ENCODE data around the gene CDC7.
"Not testable (repeated sequence)": the region's sequence is repeated elsewhere in the genome, so short reads cannot be mapped to it uniquely, and the experiment has no call there.

CDC7 gene

GRCh38 chr1:91500756-91501522 lies at the start of gene CDC7:
Gene CDC7 (plus strand): TSS chr1:91500851. CDS start chr1:91501717, 866 bp downstream.
- peak within 1 kb of the TSS; percentile 88 for H3K4me3 ChIP-seq (ENCODE audit: low read depth, low read length)

DNA sequence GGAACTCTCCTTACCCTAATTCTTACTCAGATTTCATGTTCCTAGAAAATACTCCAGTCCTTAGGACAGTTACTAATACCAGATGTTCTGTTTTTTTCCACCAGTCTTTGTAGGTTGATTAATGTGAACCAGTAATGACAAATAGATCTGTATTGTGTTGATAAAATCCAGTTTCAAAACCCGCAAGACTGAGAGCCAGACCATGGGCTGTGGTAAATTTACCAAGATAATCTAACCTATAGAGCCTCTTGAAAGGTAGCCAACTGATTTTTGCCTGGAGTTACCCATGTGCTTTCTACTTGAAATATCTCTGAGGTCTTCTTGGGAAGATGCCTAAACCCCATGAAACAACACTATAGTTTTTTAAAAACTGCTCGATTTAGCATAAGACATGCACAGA lies 46.5 kb upstream of the CDC7 start:
- no peak overlapping the region for H3K4me3 ChIP-seq (ENCODE audit: low read depth, low read length)

DNA sequence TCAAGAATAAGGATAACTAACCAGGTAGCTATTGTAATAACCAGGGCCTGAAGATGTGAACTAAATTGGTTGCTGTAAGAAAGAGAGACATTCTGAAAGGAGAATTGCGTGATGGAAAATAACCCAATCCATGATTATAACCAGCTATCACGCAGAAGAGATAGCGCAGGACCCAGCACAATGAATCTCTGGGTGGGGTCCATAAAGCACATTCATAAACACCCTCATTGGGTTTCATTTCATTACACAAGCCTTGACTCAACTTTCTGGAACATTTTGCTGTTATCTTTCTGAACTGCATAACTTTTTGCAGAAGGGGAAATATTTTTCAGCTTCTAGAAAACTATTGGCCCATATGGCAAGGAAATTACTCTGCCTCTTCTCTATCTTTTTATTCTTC lies 45.3 kb upstream of the CDC7 start:
- H3K4me3 ChIP-seq (ENCODE audit: low read depth, low read length), result no peak overlapping the region

DNA sequence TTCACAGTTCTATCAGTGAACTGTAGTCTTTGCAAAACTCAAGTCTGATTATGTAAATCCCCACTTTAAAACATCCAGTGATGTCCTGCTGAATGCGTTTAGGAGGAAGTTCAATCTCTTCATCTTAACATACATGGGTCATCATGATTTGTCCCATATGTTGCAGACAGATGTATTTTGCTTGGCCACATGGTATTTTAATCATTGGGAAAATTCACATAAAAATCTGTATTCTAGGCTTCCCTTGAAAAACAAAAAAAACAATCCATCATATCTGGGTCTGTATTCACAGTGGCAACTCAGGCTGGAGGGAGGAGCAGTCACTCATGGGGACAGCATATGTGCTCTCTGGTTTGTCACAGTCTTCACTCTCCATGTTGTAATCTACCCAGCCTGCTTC lies 44.8 kb upstream of the CDC7 start:
- no peak overlapping the region for H3K4me3 ChIP-seq (ENCODE audit: low read depth, low read length)

- not testable (repeated sequence) for H3K4me3 ChIP-seq (ENCODE audit: low read depth, low read length)
These were observed 35.3 kb upstream of the CDC7 start for GRCh38 chr1:91465350-91465749.

DNA sequence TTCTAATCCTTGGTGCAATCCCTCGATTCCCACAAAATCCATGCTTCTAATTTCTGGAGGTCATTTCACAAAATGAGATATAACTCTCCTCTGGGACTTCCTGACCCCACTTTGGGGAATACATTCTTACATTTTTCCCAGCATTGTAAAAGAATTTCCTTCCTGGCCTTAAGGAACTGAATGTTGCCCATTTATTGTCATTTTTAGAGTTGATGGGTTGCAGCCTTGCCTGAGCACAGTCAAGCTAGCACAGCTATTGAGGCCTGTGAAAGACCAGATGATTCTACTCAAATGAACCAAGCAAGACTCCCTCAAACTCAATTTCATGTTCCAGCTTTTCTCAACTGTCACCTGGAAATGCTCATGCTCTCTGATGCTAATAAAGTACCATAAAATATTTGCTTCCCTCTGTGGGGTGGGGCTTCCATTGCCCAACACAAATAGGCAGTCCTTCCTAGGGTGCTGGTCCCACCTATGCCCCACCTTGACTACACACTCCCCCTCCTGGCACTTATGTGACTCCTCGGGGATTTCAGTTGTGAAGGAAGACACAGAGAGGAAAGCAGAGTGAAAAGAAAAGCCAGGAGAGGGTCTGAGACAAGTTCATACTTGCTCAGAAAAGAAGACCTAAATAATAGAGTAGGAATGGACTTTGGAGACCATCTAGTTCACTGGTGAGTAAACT lies 24.0 kb upstream of the CDC7 start:
- H3K4me3 ChIP-seq (ENCODE audit: low read depth, low read length), result no peak overlapping the region

GRCh38 chr1:91487469-91487868 lies 13.2 kb upstream of the CDC7 start:
- no peak overlapping the region for H3K4me3 ChIP-seq (ENCODE audit: low read depth, low read length)

DNA sequence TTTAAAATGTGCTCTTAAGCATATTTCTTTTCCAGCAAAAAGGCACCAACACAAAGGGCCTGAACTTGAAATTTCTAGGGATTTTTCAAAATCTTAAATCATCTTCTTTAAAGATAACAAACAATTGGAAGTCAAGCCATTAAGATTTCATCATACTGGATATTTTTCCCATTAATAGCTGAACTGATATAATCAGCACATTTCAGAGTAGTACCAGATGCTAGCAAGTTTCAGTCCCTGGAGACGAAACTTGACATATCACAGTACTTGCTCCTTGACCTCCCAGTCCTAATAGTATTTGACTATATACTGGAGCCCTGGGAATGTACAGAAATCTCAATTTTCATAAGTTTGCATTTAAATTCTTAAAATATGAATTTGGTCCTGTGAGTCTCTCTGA lies 10.2 kb upstream of the CDC7 start:
- no peak overlapping the region for H3K4me3 ChIP-seq (ENCODE audit: low read depth, low read length)

GRCh38 chr1:91498035-91498434 lies 2.6 kb upstream of the CDC7 start:
- H3K4me3 ChIP-seq (ENCODE audit: low read depth, low read length), result no peak overlapping the region

- no peak overlapping the region for H3K4me3 ChIP-seq (ENCODE audit: low read depth, low read length)
These were observed 2.0 kb upstream of the CDC7 start for GRCh38 chr1:91498498-91499245.

DNA sequence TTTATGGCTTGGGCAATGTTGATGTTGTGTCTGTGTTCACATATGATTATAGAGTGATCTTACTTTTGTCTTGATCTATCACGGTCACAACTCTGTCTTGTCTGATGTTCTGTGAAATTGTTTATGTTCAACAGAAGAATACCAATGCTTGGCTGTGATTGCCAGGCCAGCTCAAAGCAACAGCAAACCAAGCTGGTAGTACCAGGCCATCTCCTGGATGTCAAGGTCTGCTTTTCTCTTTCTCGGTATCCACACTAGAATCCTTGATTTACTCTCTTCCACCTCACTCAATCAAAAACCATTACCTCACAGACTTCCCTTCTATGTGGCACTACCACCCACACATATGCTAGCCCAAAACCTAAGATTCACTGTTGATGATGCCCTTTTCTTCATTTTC lies 1.3 kb upstream of the CDC7 start:
- H3K4me3 ChIP-seq (ENCODE audit: low read depth, low read length), result no peak overlapping the region

DNA sequence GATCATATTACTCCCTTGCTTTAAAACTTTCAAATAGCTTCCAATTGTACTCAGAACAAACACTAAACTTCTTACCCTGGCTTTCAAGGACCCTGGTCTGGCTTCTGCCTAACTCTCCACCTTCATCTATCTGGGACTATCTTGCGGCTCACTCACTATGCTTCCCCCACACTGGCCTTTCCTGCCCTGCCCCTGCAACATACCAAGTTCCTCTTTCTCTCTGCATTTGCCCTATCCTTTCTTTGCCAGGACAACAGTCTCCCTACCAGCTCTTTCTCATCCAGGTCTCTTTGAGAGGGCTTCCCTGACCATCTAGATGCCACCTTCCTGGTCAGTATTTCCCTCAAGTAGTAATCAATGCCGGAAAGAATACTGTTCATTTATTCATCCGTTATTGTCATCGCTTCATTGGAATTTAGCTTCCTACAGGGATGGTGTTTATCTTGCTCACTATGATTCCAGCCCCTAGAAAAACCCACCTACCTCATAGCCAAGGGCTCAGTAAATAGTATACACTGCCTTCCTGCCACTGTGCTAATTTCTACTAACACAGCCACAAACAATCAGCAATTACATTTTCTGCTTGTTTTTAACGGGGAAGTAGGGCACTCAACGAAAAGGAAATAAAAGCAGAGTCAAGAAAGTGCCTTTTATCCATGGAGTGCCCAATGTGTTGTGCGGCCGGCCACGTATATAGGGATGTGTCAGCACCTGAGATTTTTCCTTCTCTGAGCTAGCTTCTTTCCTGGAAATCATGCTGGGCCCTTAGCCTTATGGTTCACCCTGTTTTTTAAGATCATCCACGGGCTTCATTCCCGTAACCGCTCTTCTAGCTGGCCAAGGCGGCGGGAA lies 521 bp upstream of the CDC7 start:
- H3K4me3 ChIP-seq (ENCODE audit: low read depth, low read length), result peak overlapping the region; percentile 88

GRCh38 chr1:91501523-91501851 lies 836 bp downstream of the CDC7 start:
- H3K4me3 ChIP-seq (ENCODE audit: low read depth, low read length), result peak overlapping the region; percentile 88

DNA sequence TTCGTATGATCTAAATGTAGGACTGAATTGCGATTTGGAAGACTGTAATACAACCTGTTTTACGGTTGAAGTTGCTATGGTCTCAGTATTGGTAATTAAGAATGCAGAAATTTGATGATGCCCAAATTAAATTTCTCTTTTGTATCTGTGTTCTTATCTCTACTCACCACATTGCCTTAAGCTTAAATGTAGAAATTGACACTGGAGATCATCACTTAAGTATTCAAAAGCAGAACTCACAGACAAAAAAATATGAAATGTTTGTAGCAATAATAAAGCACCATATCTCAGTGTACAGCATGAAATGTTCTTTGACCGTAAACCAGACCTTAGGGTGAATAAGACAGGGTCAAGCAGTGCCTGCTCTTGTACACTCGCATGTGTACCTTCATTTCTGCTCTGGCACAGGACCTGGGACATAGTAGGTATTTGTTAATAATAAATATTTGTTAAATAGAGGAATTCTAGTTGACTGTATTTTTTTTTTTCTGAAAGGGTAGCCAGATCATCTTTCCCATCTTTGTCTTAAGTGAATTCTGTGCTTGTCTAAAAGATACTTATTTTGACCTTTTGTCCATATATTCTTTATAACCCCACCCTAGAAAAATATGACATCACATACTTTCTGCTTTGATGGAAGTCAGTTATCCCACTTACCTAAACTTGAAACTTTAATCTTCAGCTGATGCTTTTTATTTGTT lies 1.5 kb downstream of the CDC7 start:
- H3K4me3 ChIP-seq (ENCODE audit: low read depth, low read length), result peak overlapping the region; percentile 88

- H3K4me3 ChIP-seq (ENCODE audit: low read depth, low read length), result no peak overlapping the region
These were observed 2.1 kb downstream of the CDC7 start for GRCh38 chr1:91502672-91503184.

DNA sequence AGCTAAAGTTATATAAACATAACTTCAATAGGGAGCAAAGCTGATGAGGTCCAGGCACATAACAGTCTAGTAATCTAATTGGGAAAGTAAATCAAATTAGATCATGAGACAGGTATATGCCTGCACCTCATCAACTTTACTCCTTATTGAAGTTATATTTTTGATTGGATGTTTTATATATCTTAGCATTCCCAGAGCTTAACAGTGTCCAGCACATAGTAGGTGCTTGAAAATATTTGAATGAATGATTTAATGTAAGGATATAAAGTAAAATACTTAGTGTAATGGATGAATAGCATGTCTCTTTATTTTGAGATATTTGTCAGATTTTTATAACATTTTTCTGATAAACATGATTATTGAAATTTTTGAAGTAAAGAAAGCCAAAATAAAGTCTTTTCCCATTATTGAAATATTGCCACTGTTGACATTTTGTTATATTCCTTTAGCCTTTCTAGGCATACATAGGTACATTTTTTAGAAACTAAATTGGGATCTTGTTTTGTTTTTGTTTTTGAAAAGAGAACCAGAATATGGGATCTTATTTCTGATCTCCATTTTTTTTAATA lies 2.8 kb downstream of the CDC7 start:
- no peak overlapping the region for H3K4me3 ChIP-seq (ENCODE audit: low read depth, low read length)

DNA sequence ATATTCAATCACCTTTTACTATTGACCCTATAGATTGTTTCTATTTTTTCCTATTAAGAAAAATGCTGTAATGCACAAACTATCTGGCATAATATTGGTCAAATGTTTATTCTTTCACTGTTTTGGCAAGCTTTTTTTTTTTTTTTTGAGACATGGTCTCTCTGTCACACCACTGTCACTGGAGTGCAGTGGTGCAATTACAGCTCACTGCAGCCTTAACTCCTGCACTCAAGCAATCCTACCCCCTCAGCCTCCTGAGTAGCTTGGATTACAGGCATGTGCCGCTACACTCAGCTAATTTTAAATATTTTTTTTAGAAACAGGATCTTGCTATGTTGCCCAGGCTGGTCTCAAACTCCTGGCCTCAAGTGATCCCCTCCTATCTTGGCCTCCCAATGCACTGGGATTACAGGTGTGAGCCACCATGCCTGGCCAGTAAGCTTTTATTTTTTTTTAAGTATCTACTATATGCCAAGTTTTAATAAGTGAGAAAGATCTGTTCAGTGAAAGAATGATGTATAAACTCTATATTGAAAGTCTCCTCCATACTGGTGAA lies 3.4 kb downstream of the CDC7 start:
- H3K4me3 ChIP-seq (ENCODE audit: low read depth, low read length), result no peak overlapping the region

DNA sequence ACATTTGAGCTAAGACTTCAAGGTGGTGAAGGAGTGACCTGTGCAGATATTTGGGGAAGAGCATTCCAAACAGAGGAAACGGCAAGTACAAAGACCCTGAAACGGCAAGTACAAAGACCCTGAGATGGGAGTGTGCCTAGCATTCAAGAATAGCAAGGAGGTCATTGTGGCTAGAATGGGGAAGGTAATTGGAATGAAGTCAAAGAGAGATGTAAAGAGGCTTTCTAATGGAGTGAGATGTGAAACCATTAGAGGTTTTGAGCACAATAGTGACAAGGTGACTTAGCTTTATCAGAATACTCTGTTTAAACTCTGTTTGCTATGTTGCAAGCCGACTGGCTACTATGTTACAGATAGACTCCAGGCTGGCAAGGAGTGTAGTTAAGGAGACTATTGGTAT lies 4.4 kb downstream of the CDC7 start:
- no peak overlapping the region for H3K4me3 ChIP-seq (ENCODE audit: low read depth, low read length)

GRCh38 chr1:91506071-91506470 lies 5.4 kb downstream of the CDC7 start:
- no peak overlapping the region for H3K4me3 ChIP-seq (ENCODE audit: low read depth, low read length)

DNA sequence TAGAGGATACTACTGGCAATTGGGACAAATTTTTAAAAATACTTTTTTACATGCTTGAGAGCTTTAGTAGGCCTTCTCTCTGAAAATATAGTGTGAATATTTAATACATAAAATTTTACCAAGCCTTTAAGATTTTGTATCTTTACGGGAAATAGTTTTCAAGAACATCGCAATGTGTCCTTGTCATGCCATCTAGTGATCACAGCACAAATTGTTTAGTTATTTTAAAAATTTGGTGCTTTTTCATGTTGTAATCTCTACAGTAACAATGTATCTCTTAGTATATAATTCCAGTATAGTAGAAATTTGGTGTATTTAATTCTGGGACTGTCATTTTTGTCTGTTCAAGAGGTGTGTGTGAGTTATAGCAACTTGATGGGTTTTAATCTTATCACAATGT lies 6.7 kb downstream of the CDC7 start:
- H3K4me3 ChIP-seq (ENCODE audit: low read depth, low read length), result no peak overlapping the region
